Calu3 (cell line): ENCODE data around the gene NOL3. TPM values are rescaled to one million over a fixed set of nuclear protein-coding genes. Genes with fewer than 3 reads are reported as not detected.
A peak's percentile ranks its signal among the peaks of the same experiment; 100 is the strongest.

Experiments
- BruUV-seq: library from RNA; stranded (reverse); fragments of 400-500 nt; replicated peaks from 2 replicates; lab custom pipeline; 2021; lab: Mats Ljungman, UMichigan
- CTCF ChIA-PET: fragments of 300-600 bp; sonication (Branson Sonifier 250); formaldehyde crosslinking; loops from one replicate; lab custom pipeline; 2022; ENCODE audit warnings: antibody characterized with exemption; lab: Charles Lee
- DNase-seq: peaks from one replicate; pipeline ENCODE4 v3.0.0; 2022
- H3K27ac Mint-ChIP-seq: one replicate; pipeline ENCODE4 v1.8.0; 2022; ENCODE audit warnings: mixed read lengths; ENCODE audit not compliant: unreplicated experiment
- H3K27me3 Mint-ChIP-seq: one replicate; pipeline ENCODE4 v1.8.0; 2022; ENCODE audit warnings: mixed read lengths; ENCODE audit not compliant: unreplicated experiment
- H3K36me3 Mint-ChIP-seq: one replicate; pipeline ENCODE4 v1.8.0; 2022; ENCODE audit warnings: mild to moderate bottlenecking, moderate library complexity, mixed read lengths; ENCODE audit not compliant: insufficient read depth, unreplicated experiment
- H3K4me1 Mint-ChIP-seq: one replicate; pipeline ENCODE4 v1.8.0; 2022; ENCODE audit warnings: mild to moderate bottlenecking, low read depth, mixed read lengths; ENCODE audit not compliant: unreplicated experiment
- H3K4me3 Mint-ChIP-seq: one replicate; pipeline ENCODE4 v1.8.0; 2022; ENCODE audit warnings: mild to moderate bottlenecking, low read depth, moderate library complexity, mixed read lengths; ENCODE audit not compliant: unreplicated experiment
- H3K9me3 Mint-ChIP-seq: one replicate; pipeline ENCODE4 v1.8.0; 2022; ENCODE audit warnings: low read depth, mixed read lengths; ENCODE audit not compliant: unreplicated experiment
- CTCF ChIP-seq: fragments of 200-600 bp; IDR thresholded peaks from one replicate; pipeline ENCODE4 v1.8.0; 2022; ENCODE audit warnings: antibody characterized with exemption; ENCODE audit not compliant: unreplicated experiment
- intact Hi-C: fragments of 100-400 bp; cut with micrococcal nuclease; formaldehyde crosslinking; loops from one replicate; pipeline ENCODE4 v1.10.0; 2022; ENCODE audit not compliant: unreplicated experiment
- total RNA-seq: library from RNA; stranded (reverse); gene quantifications from 2 replicates; pipeline ENCODE4 v1.2.3, GENCODE V29; 2022

NOL3 gene
- total RNA-seq, 1 experiment from 2014 or later = 33.5 TPM

- H3K36me3 Mint-ChIP-seq = peaks cover 77% of the 10 kb centered on the region
- no peak overlapping the region for H3K4me3 Mint-ChIP-seq
- H3K27ac Mint-ChIP-seq = no peak overlapping the region
- DNase-seq = no peak
- BruUV-seq = no TSS peak
- H3K27me3 Mint-ChIP-seq = no peaks in the 10 kb centered on the region
- peaks cover 11% of the 10 kb centered on the region for H3K4me1 Mint-ChIP-seq
- no peaks in the 10 kb centered on the region for H3K9me3 Mint-ChIP-seq
- intact Hi-C loops = no loop called here
- CTCF ChIA-PET = interaction anchor here (0.5 to 0.8 kb wide), 2 partner anchors 16 to 231 kb away, joined by 3 to 5 read pairs; no protein-coding TSS in a partner anchor
- no peak for TF ChIP-seq CTCF
Measured at GRCh38 chr16:67202426-67202825, 32.1 kb downstream of the NOL3 start.

GRCh38 chr16:67202956-67203493 is 32.7 kb downstream of the NOL3 start:
- H3K27me3 Mint-ChIP-seq = no peaks in the 10 kb centered on the region
- peaks cover 78% of the 10 kb centered on the region for H3K36me3 Mint-ChIP-seq
- CTCF ChIA-PET = no interaction called here
- no TSS peak for BruUV-seq
- TF ChIP-seq CTCF = no peak
- peaks cover 8% of the 10 kb centered on the region for H3K4me1 Mint-ChIP-seq
- H3K4me3 Mint-ChIP-seq = no peak overlapping the region
- H3K27ac Mint-ChIP-seq = no peak overlapping the region
- intact Hi-C loops = no loop called here
- no peak for DNase-seq
- H3K9me3 Mint-ChIP-seq = no peaks in the 10 kb centered on the region

- Mint-ChIP-seq H3K4me1 (no peaks in the 10 kb centered on the region), H3K9me3 (no peaks in the 10 kb centered on the region), H3K4me3 (no peak overlapping the region), H3K27ac (no peak overlapping the region), H3K36me3 (peaks cover 67% of the 10 kb centered on the region), H3K27me3 (peaks cover 7% of the 10 kb centered on the region)
- no TSS peak for BruUV-seq
- no peak for DNase-seq
- CTCF ChIA-PET = no interaction called here
- intact Hi-C loops = no loop called here
- TF ChIP-seq CTCF = no peak
Measured at GRCh38 chr16:67204076-67204475, 33.7 kb downstream of the NOL3 start.

GRCh38 chr16:67206129-67206837 is 35.9 kb downstream of the NOL3 start:
- Mint-ChIP-seq H3K27me3 (peaks cover 13% of the 10 kb centered on the region), H3K4me1 (no peaks in the 10 kb centered on the region), H3K36me3 (peaks cover 47% of the 10 kb centered on the region), H3K9me3 (no peaks in the 10 kb centered on the region), H3K4me3 (no peak overlapping the region), H3K27ac (peak overlapping the region; percentile 11)
- intact Hi-C loops = no loop called here
- no TSS peak for BruUV-seq
- CTCF ChIA-PET = interaction anchor here (0.5 to 0.6 kb wide), 2 partner anchors 157 to 293 kb away, joined by 3 to 5 read pairs; no protein-coding TSS in a partner anchor
- TF ChIP-seq CTCF = no peak
- no peak for DNase-seq
